GM19043 (cell line): Measurements from ENCODE around the gene PSME3IP1.
"Not testable (repeated sequence)": the region's sequence is repeated elsewhere in the genome, so short reads cannot be mapped to it uniquely, and the experiment has no call there.

ENCODE experiments used
- ATAC-seq: cut with Tn5 transposase; IDR thresholded peaks from one replicate; pipeline ENCODE4 v1.9.1; 2021; ENCODE audit warnings: low read depth; ENCODE audit not compliant: unreplicated experiment

Gene PSME3IP1

DNA sequence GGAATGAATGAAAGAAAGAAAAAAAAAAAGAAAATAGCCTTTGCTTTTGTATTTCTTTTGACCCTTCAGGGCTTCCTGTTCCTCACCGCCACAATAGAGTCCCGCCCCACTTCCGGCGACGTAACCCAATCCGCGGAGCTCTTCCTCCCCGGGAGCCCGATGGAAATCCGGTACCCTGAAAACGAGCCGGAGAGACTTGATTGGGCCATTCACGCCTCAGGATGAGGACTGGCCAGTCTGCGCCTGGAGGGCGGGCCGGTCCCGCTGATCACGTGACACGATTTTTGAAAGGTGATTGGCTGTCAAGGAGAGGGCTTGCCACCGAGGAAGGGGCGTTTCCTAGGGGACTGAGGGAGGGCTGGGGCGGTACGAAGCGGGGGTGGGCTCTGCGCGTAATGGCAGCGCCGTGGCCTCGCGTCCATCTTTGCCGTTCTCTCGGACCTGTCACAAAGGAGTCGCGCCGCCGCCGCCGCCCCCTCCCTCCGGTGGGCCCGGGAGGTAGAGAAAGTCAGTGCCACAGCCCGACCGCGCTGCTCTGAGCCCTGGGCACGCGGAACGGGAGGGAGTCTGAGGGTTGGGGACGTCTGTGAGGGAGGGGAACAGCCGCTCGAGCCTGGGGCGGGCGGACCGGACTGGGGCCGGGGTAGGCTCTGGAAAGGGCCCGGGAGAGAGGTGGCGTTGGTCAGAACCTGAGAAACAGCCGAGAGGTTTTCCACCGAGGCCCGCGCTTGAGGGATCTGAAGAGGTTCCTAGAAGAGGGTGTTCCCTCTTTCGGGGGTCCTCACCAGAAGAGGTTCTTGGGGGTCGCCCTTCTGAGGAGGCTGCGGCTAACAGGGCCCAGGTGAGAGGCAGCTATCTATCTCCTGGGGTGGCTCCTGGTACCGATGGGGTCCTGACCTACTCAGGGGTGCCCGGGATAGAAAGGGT, at the start of gene PSME3IP1, which contains the start of gene RSPRY1:
Gene PSME3IP1 (minus strand): TSS at position 95 of the 927 bp plus-strand sequence. CDS start 12,185 bp downstream, outside the sequence.
Gene RSPRY1 (plus strand): TSS at position 385 of the 927 bp plus-strand sequence. CDS start 18,330 bp downstream, outside the sequence.
- ATAC-seq, result peak; percentile 95

DNA sequence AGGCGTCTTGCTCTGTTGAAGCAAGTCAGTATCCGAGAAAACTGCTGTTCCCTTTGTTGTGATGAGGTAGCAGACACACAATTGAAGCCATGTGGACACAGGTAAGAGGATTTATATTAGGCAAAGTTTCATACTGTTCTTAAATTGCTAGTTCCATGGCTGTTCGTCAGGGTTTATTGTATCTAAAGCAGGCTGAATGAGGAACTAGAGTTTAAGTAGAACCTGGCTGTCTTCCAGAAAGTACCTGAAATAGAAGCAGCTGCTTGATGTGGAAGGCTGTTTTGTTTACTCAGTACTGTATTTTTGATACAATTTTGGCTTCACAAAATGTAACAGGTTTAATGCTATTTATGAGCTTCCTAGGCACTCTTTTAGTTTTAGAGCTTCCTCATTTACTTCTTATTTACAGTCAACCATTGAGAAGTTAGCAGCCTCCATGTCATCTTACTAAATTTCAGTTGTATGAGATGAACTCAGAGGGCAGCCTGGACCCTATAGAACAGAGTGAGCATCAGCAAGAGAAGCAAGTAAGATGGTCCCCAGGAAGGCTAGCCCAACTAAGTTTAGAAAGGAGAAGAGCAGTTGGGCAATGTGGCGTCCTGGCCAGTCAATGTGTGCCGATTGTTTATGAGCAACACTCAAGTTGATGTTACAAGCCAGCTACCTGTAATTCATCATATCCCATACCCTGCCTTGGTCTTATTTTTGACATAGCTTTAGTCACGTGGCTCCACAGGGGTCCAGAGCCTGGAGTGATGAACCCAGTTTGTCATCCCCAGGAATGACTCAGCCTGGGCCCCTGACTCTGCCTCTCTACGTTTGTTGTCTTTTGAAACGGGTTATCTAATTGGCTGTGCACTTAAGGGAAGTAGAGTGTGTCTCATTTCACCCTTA, 49.5 kb upstream of the PSME3IP1 start:
- ATAC-seq, result no peak

DNA sequence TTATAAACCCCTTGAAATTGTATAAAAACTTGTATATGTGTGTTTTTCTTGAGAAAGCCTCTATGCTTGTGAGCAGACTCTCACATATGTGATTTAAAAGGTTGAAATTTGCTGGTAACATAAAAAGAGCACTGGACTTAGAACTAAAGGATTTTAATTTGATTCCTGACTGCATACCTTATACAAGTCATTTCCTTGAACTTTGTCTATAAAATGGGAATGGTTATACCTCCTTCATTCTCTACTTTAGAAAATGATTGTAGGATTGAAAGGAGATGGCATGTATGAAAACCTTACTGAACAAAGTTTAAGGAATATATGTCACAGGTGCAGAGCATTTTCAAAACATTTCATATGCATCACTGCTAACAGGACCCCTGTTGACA, 48.9 kb upstream of the PSME3IP1 start:
- no peak for ATAC-seq

DNA sequence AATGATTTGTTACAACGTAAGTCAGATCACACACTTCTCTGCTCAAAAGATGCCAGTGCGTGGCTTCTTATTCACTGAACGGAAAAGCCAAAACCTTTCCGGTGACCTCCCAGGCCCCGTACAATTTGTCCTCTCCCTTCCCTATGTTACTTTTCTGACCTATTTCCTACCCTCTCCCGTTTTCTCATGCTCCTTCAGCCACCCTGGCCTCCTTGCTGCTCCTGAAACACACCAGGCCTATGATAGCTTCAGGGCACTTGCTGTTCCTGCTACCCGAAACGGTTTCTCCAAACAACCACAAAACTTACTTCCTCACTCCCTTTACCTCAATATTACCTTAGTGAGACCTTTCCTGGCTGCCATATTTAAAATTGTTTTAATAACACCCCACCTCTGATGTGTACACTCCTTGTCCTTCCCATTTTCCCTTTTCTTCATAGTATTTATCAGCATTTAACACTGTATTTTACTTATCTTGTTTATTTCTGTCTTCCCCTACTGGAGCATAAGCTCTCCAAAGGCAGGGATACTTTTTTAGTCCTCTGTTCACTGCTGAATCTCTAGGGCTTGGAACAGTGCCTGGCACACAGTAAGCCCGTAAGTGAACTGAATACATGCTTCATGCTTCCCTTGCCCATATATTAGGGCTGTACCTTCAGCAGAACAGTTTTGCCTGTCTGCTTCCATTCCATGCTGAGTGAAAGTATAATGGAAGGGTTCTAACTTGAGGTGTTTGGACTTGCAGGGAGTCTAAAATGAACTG, 48.3 kb upstream of the PSME3IP1 start:
- no peak for ATAC-seq

- ATAC-seq, result no peak
Measured at GRCh38 chr16:57231821-57232350, 46.0 kb upstream of the PSME3IP1 start.

- no peak for ATAC-seq
Measured at GRCh38 chr16:57229079-57229478, 43.2 kb upstream of the PSME3IP1 start.

- ATAC-seq, result no peak
Measured at GRCh38 chr16:57226701-57227621, 41.1 kb upstream of the PSME3IP1 start.

DNA sequence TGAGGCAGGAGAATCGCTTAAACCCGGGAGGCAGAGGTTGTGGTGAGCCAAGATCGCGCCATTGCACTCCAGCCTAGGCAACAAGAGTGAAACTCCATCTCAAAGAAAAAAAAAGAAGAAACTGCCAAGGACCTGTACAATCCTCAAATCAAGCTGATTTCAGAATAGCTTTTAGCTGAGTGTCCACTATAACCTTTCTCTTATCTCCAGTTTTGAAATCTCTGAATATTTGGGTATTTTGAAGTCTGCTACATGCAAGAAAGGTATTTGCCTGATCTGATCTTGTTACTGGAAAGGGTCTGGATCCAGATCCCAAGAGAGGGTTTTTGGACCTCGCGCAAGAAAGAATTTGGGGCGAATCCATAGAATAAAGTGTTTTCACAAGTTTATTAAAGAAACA, 40.1 kb upstream of the PSME3IP1 start:
- no peak for ATAC-seq

DNA sequence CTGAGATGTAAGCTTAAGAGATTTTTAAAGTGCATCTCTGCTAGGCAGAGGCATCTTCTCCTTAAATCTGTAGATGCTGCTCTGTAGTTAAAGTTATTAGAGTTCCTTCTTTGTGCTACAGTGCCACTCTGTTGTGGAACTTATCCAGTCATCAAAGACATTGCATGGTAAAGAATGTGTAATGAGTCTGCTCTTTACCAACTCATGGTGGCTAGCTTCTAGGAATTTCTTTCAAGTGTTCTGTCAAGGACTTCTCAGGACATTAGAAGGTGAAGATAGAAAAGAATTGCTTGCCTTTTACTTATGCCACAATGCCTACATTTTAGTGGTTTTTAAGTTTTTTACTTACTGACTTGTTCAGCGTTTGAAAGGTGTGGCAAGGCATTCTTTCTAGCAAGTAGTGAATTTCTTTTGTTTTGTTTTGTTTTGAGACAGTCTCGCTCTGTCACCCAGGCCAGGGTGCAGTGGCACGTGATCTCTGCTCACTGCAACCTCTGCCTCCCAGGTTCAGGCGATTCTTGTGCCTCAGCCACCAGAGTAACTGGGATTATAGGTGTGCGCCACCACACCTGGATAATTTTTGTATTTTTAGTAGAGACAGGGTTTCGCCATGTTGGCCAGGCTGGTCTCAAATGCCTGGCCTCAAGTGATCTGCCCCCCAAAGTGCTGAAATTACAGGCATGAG, 39.0 kb upstream of the PSME3IP1 start:
- ATAC-seq, result no peak

GRCh38 chr16:57223057-57223456, 37.2 kb upstream of the PSME3IP1 start:
- no peak for ATAC-seq

DNA sequence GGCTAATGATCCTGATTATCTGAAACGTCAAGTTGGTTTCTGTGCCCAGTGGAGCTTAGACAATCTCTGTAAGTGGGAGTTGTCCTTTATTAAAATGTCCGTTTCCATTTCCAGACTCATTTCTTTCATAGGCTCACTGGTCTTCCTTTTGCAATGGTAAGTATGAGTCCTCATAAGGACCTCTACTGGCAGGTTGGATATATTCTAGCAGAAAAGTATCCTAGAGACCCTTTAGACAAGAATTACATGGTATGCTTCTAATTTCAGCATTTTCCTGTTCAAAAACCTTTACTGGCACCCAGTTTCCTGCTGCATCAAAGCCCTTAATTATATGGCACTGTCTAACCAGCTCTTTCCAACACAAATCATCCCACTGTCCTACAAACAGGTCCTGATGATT, 31.1 kb upstream of the PSME3IP1 start:
- no peak for ATAC-seq

GRCh38 chr16:57213462-57213861, 27.6 kb upstream of the PSME3IP1 start:
- no peak for ATAC-seq

- ATAC-seq, result no peak
Measured at GRCh38 chr16:57209780-57210179, 23.9 kb upstream of the PSME3IP1 start.

- ATAC-seq, result no peak
Measured at GRCh38 chr16:57208926-57209325, 23.1 kb upstream of the PSME3IP1 start.

DNA sequence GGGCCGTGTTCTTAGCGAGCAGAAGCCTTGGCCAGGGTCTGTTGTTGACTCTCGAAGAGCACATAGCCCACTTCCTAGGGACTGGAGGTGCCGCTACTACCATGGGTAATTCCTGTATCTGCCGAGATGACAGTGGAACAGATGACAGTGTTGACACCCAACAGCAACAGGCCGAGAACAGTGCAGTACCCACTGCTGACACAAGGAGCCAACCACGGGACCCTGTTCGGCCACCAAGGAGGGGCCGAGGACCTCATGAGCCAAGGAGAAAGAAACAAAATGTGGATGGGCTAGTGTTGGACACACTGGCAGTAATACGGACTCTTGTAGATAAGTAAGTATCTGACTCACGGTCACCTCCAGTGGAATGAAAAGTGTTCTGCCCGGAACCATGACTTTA, 18.8 kb upstream of the PSME3IP1 start:
- ATAC-seq, result no peak

DNA sequence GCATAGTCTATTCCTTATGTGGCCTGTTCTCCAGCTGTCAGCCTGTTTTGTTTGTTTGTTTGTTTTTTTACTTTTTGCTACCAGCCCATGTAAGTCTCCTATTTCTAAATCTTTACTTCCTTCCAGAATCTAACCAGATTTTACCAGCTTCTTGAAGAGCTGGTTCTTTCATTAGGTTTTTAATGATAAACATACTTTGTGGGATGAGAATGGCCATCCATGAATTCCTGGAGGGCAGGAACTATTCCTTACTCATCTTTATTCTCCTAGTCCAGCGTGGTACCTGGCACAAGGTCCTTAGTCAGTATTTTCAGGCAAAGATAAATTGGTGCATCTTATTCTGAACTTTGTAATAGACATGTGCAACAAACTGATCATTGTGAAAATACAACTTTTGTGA, 17.6 kb upstream of the PSME3IP1 start:
- ATAC-seq, result no peak

GRCh38 chr16:57202095-57202886, 16.5 kb upstream of the PSME3IP1 start:
- ATAC-seq, result no peak

GRCh38 chr16:57200926-57201325, 15.1 kb upstream of the PSME3IP1 start:
- ATAC-seq, result not testable (repeated sequence)
